ENCODE measurements around the gene CUL4B. TPM values are rescaled to one million over a fixed set of nuclear protein-coding genes. Genes with fewer than 3 reads are reported as not detected.
"Not testable (repeated sequence)": the region's sequence is repeated elsewhere in the genome, so short reads cannot be mapped to it uniquely, and the experiment has no call there.

Gene CUL4B
- total RNA-seq (2014; rRNA removed; shearing (Covaris generic)): 53.9 and 57.9 TPM in 2 replicates

GRCh38 chrX:120560842-120561633, at the start of gene CUL4B:
CUL4B (minus strand) TSS chrX:120560962; CDS start chrX:120560638, 324 bp downstream.
- H3K4me3 ChIP-seq: peak within 1 kb of the TSS; percentile 85
- peak within 1 kb of the TSS; percentile 99 for H3K27ac ChIP-seq
- no peaks in the 10 kb centered on the region for H3K9me3 ChIP-seq (replicated peaks)
- peak; percentile 95 to 96 for DNase-seq
- no peaks in the 10 kb centered on the region for H3K27me3 ChIP-seq
- peaks cover 9% of the 10 kb centered on the region for H3K36me3 ChIP-seq
- H3K4me1 ChIP-seq: no peaks in the 10 kb centered on the region; the same call in 1 of the 2 replicates

GRCh38 chrX:120604361-120604782, 43.6 kb upstream of the CUL4B start:
- H3K27ac ChIP-seq: peak overlapping the region; percentile 89
- no peaks in the 10 kb centered on the region for H3K4me1 ChIP-seq
- peak overlapping the region; percentile 85 for H3K4me3 ChIP-seq
- no peaks in the 10 kb centered on the region for H3K9me3 ChIP-seq (replicated peaks)
- H3K36me3 ChIP-seq: 0 out of 2 replicates have a peak, but pooled peaks cover 3% of the 10 kb centered on the region
- H3K27me3 ChIP-seq: no peaks in the 10 kb centered on the region
- DNase-seq: peak; percentile 54 to 64

- Histone ChIP-seq H3K36me3 (0 out of 2 replicates have a peak, but pooled peaks cover 3% of the 10 kb centered on the region), H3K4me3 (peak within 1 kb of the TSS; percentile 85), H3K9me3 (replicated peaks) (no peaks in the 10 kb centered on the region), H3K4me1 (no peaks in the 10 kb centered on the region), H3K27ac (peak within 1 kb of the TSS; percentile 89), H3K27me3 (no peaks in the 10 kb centered on the region)
- DNase-seq: peak; percentile 93 to 95
These were observed 43.1 kb upstream of the CUL4B start, which contains the start of gene MCTS1 for GRCh38 chrX:120603707-120604360. MCTS1 (plus strand) TSS chrX:120604101; CDS start chrX:120604237, 136 bp downstream.

GRCh38 chrX:120585702-120586101, 24.9 kb upstream of the CUL4B start:
- Histone ChIP-seq H3K27ac (no peak overlapping the region), H3K4me3 (no peak overlapping the region), H3K27me3 (no peaks in the 10 kb centered on the region), H3K4me1 (no peaks in the 10 kb centered on the region), H3K9me3 (replicated peaks) (no peaks in the 10 kb centered on the region), H3K36me3 (no peaks in the 10 kb centered on the region)
- no peak for DNase-seq

GRCh38 chrX:120575379-120576114, 14.8 kb upstream of the CUL4B start:
- Histone ChIP-seq H3K27me3 (no peaks in the 10 kb centered on the region), H3K4me1 (no peaks in the 10 kb centered on the region), H3K36me3 (no peaks in the 10 kb centered on the region), H3K27ac (no peak overlapping the region), H3K9me3 (replicated peaks) (no peaks in the 10 kb centered on the region), H3K4me3 (no peak overlapping the region)
- peak; percentile 24 to 33 for DNase-seq

GRCh38 chrX:120573806-120574205, 13.0 kb upstream of the CUL4B start:
- not testable (repeated sequence) for H3K4me1 ChIP-seq; DNase-seq; H3K27ac ChIP-seq; H3K27me3 ChIP-seq; H3K9me3 ChIP-seq (replicated peaks); H3K36me3 ChIP-seq; H3K4me3 ChIP-seq

GRCh38 chrX:120570011-120570600, 9.3 kb upstream of the CUL4B start:
- Histone ChIP-seq H3K27me3 (no peaks in the 10 kb centered on the region), H3K4me3 (no peak overlapping the region), H3K27ac (no peak overlapping the region), H3K4me1 (no peaks in the 10 kb centered on the region), H3K9me3 (replicated peaks) (no peaks in the 10 kb centered on the region), H3K36me3 (no peaks in the 10 kb centered on the region)
- no peak for DNase-seq

- Histone ChIP-seq H3K4me1 (no peaks in the 10 kb centered on the region), H3K27me3 (no peaks in the 10 kb centered on the region), H3K36me3 (no peaks in the 10 kb centered on the region), H3K27ac (no peak overlapping the region), H3K4me3 (no peak overlapping the region), H3K9me3 (replicated peaks) (no peaks in the 10 kb centered on the region)
- DNase-seq: no peak
These were observed 7.8 kb upstream of the CUL4B start for GRCh38 chrX:120568609-120569008.

GRCh38 chrX:120568035-120568434, 7.3 kb upstream of the CUL4B start:
- Histone ChIP-seq H3K27ac (no peak overlapping the region), H3K27me3 (no peaks in the 10 kb centered on the region), H3K36me3 (no peaks in the 10 kb centered on the region), H3K9me3 (replicated peaks) (no peaks in the 10 kb centered on the region), H3K4me3 (no peak overlapping the region), H3K4me1 (no peaks in the 10 kb centered on the region)
- no peak for DNase-seq

- no peaks in the 10 kb centered on the region for H3K27me3 ChIP-seq
- H3K27ac ChIP-seq: no peak overlapping the region
- H3K4me3 ChIP-seq: no peak overlapping the region
- H3K36me3 ChIP-seq: no peaks in the 10 kb centered on the region
- DNase-seq: no peak
- H3K9me3 ChIP-seq (replicated peaks): no peaks in the 10 kb centered on the region
- H3K4me1 ChIP-seq: no peaks in the 10 kb centered on the region; the same call in 1 of the 2 replicates
These were observed 6.1 kb upstream of the CUL4B start for GRCh38 chrX:120566817-120567216.

- Histone ChIP-seq H3K4me1 (no peaks in the 10 kb centered on the region; the same call in 1 of the 2 replicates), H3K27ac (no peak overlapping the region), H3K36me3 (no peaks in the 10 kb centered on the region), H3K4me3 (no peak overlapping the region), H3K9me3 (replicated peaks) (no peaks in the 10 kb centered on the region), H3K27me3 (no peaks in the 10 kb centered on the region)
- no peak for DNase-seq
These were observed 4.2 kb upstream of the CUL4B start for GRCh38 chrX:120564925-120565324.

GRCh38 chrX:120562569-120562926, 1.8 kb upstream of the CUL4B start:
- Histone ChIP-seq H3K9me3 (replicated peaks) (no peaks in the 10 kb centered on the region), H3K36me3 (peaks cover 2% of the 10 kb centered on the region; the same call in 1 of the 2 replicates), H3K4me1 (no peaks in the 10 kb centered on the region; the same call in 1 of the 2 replicates), H3K27me3 (no peaks in the 10 kb centered on the region), H3K27ac (no peak overlapping the region), H3K4me3 (peak overlapping the region; percentile 85)
- DNase-seq: peak in 1 of 2 experiments; percentile 4

- Histone ChIP-seq H3K4me3 (peak overlapping the region; percentile 85), H3K27ac (peak overlapping the region; percentile 99), H3K27me3 (no peaks in the 10 kb centered on the region), H3K36me3 (peaks cover 4% of the 10 kb centered on the region; the same call in 1 of the 2 replicates), H3K9me3 (replicated peaks) (no peaks in the 10 kb centered on the region), H3K4me1 (no peaks in the 10 kb centered on the region; the same call in 1 of the 2 replicates)
- peak in 1 of 2 experiments; percentile 1 for DNase-seq
These were observed 1.1 kb upstream of the CUL4B start for GRCh38 chrX:120561634-120562568.
